RWPE2 (cell line): ENCODE results near the gene WBP2NL.

Experiments
- ATAC-seq: fragments of 200-7000 bp; cut with Tn5 transposase; 3 replicates; pipeline ENCODE4 v1.9.1; 2021; ENCODE audit warnings: low read depth
- DNase-seq: peaks from one replicate; pipeline ENCODE4 v3.0.0-alpha.2; 2020; ENCODE audit warnings: low spot score
- H3K27ac ChIP-seq: fragments of 450-650 bp; 2 replicates; pipeline ENCODE4 v1.5.1; 2017; ENCODE audit warnings: mild to moderate bottlenecking; ENCODE audit not compliant: poor library complexity, severe bottlenecking
- H3K27me3 ChIP-seq: fragments of 250-450 bp; sonication (Bioruptor Pico); 2 replicates; pipeline ENCODE4 v1.5.1; 2021; ENCODE audit warnings: mild to moderate bottlenecking, moderate library complexity; ENCODE audit not compliant: insufficient read depth, poor library complexity, severe bottlenecking
- H3K36me3 ChIP-seq: fragments of 250-450 bp; sonication (Bioruptor Pico); 2 replicates; pipeline ENCODE4 v1.5.1; 2020; ENCODE audit warnings: low read depth, mild to moderate bottlenecking, moderate library complexity
- H3K4me1 ChIP-seq: fragments of 250-450 bp; sonication (Bioruptor Pico); 2 replicates; pipeline ENCODE4 v1.5.1; 2021; ENCODE audit warnings: mild to moderate bottlenecking, moderate library complexity; ENCODE audit not compliant: insufficient read depth, poor library complexity, severe bottlenecking
- H3K4me3 ChIP-seq: fragments of 250-450 bp; sonication (Bioruptor Pico); 2 replicates; pipeline ENCODE4 v1.5.1; 2021; ENCODE audit warnings: mild to moderate bottlenecking, moderate library complexity; ENCODE audit not compliant: severe bottlenecking
- H3K9me3 ChIP-seq: fragments of 250-450 bp; sonication (Bioruptor Pico); 2 replicates; pipeline ENCODE4 v1.5.1; 2021; ENCODE audit warnings: mild to moderate bottlenecking, moderate library complexity; ENCODE audit not compliant: severe bottlenecking
- CTCF ChIP-seq: fragments of 450-650 bp; IDR thresholded peaks from one replicate; pipeline ENCODE4 v1.5.1; 2017; ENCODE audit warnings: mild to moderate bottlenecking, moderate library complexity; ENCODE audit not compliant: poor library complexity, severe bottlenecking

WBP2NL gene

GRCh38 chr22:41979423-41980250 is 19.0 kb upstream of the WBP2NL start:
- no peak for DNase-seq
- no peak for ATAC-seq
- Histone ChIP-seq H3K9me3 (no peaks in the 10 kb centered on the region), H3K36me3 (no peaks in the 10 kb centered on the region), H3K4me3 (no peak overlapping the region), H3K4me1 (no peaks in the 10 kb centered on the region), H3K27me3 (peaks cover 27% of the 10 kb centered on the region), H3K27ac (no peak overlapping the region)
- no peak for TF ChIP-seq CTCF

GRCh38 chr22:41982865-41983264 is 15.7 kb upstream of the WBP2NL start:
- peaks cover under 1% of the 10 kb centered on the region for H3K27me3 ChIP-seq
- ATAC-seq (no peak), DNase-seq (no peak)
- no peak overlapping the region for H3K27ac ChIP-seq
- no peaks in the 10 kb centered on the region for H3K36me3 ChIP-seq
- TF ChIP-seq CTCF, result no peak
- H3K4me3 ChIP-seq, result no peak overlapping the region
- no peaks in the 10 kb centered on the region for H3K4me1 ChIP-seq
- no peaks in the 10 kb centered on the region for H3K9me3 ChIP-seq

DNA sequence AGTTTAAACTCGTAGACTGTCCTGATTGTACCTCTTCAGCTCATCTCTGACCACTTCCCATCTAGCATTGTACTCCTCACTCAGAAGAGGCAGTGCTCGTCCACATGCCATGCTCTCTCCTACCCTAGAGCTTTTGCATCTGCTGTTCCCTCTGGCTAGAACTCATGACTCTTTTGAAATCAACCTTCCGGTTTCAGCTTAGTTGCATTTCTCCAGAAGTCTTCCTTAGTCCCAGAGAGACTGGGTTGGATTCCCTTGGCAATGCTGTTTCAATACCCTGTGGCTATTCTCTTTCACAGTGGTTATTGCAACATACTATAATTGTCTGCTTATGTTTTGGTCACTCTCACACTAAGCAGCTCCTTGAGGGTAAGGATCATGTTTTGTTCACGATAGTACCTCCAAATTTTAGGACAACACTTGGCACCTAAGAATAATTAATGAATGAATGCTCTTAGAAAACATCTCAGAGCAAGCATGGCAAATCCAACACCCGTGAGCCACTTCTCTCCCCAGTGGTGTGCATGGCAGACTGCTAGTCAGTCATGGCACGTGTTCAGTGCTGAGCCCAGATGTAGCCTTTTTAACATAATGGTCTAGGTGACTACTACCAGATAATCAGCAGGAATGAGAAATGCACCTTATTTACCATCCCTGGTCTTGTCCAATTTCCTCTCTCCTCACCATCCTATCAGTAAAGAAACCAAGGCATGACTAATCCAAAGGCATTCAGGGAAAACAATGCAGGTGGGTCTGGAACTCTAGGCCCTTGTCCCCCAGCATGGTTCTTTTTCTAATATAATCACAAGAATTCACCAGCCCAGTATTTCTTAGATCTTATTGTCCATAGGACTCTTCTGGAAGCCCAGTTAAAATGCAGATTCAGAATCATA is 14.8 kb upstream of the WBP2NL start:
- no peaks in the 10 kb centered on the region for H3K27me3 ChIP-seq

GRCh38 chr22:41987276-41987675 is 11.3 kb upstream of the WBP2NL start:
- H3K27me3 ChIP-seq, result no peaks in the 10 kb centered on the region
- H3K36me3 ChIP-seq, result no peaks in the 10 kb centered on the region
- DNase-seq (no peak), ATAC-seq (no peak)
- H3K9me3 ChIP-seq, result no peaks in the 10 kb centered on the region
- TF ChIP-seq CTCF, result no peak
- H3K27ac ChIP-seq, result no peak overlapping the region
- no peaks in the 10 kb centered on the region for H3K4me1 ChIP-seq
- H3K4me3 ChIP-seq, result no peak overlapping the region

More for the DNA sequence above, 14.8 kb upstream of the WBP2NL start:
- Histone ChIP-seq H3K27ac (no peak overlapping the region), H3K36me3 (no peaks in the 10 kb centered on the region), H3K4me3 (no peak overlapping the region), H3K4me1 (no peaks in the 10 kb centered on the region), H3K9me3 (no peaks in the 10 kb centered on the region)
- ATAC-seq (no peak; the same call in 2 of the 3 replicates), DNase-seq (no peak)
- no peak for TF ChIP-seq CTCF
